Sigmoid colon (tissue), 3 donors: ENCODE results near the gene CRACR2A.

Experiments used
- POLR2A ChIP-seq, 2 donors: fragments of 450-650 bp; IDR thresholded peaks; one replicate each; pipeline ENCODE4 v1.6.1; 2016; ENCODE audit warnings: antibody characterized with exemption in 2 of 2, mild to moderate bottlenecking in 2 of 2, moderate library complexity in 2 of 2
- TF ChIP-seq, protein P1 (sequence below), 4 experiments: fragments of 450-650 bp in 3 of 4; fragments of 200-600 bp in 1 of 4; IDR thresholded peaks; one replicate each; pipeline ENCODE4 v1.5.1; 2016 to 2019; ENCODE audit warnings: antibody characterized with exemption in 4 of 4, mild to moderate bottlenecking in 3 of 4, moderate library complexity in 2 of 4

- TF ChIP-seq, protein P1, sequence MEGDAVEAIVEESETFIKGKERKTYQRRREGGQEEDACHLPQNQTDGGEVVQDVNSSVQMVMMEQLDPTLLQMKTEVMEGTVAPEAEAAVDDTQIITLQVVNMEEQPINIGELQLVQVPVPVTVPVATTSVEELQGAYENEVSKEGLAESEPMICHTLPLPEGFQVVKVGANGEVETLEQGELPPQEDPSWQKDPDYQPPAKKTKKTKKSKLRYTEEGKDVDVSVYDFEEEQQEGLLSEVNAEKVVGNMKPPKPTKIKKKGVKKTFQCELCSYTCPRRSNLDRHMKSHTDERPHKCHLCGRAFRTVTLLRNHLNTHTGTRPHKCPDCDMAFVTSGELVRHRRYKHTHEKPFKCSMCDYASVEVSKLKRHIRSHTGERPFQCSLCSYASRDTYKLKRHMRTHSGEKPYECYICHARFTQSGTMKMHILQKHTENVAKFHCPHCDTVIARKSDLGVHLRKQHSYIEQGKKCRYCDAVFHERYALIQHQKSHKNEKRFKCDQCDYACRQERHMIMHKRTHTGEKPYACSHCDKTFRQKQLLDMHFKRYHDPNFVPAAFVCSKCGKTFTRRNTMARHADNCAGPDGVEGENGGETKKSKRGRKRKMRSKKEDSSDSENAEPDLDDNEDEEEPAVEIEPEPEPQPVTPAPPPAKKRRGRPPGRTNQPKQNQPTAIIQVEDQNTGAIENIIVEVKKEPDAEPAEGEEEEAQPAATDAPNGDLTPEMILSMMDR (IDR thresholded peaks at IDR 0.05) = no peak
- TF ChIP-seq POLR2A (IDR thresholded peaks at IDR 0.05) = no peak
Measured at GRCh38 chr12:3668479-3669165, 84.3 kb downstream of the CRACR2A start.
